ENCODE results near the gene RAPGEF3. TPM values are rescaled to one million over a fixed set of nuclear protein-coding genes. Genes with fewer than 3 reads are reported as not detected.
A peak's percentile ranks its signal among the peaks of the same experiment; 100 is the strongest.

RAPGEF3 gene
- total and polyA plus RNA-seq, 3 donors from 2014 or later, result 13.9 to 30.2 (median 24.6) TPM

DNA sequence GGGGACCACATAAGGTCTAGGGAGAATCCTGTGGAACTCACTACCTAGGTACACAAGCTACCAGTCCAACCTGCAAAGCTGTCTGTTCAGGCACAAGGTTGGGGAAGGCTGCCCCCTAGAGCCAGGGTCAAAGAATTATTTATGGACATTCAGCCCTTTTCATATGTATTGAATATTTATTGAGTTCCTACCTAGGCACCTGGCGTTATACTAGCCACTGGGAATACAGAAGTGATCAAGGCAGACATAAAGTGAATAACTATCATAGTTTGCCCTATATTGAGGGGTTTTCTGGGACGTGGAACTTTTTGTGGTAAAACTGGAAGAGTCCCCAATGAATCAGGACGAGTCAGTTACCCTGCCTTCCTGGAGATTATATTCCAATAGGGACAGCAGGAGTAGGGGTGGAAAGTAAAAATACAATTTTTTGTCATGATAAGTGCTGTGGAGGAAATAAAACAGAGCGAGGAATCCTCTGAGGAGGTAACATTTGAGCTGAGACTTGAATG lies 8.6 kb upstream of the RAPGEF3 start:
- Histone ChIP-seq H3K27ac (no peak overlapping the region), H3K27me3 (no peaks in the 10 kb centered on the region), H3K4me1 (peaks cover 15% of the 10 kb centered on the region), H3K36me3 (ENCODE audit: low read depth, missing control alignments) (no peaks in the 10 kb centered on the region), H3K9me3 (no peaks in the 10 kb centered on the region), H3K4me3 (no peak overlapping the region)
- WGBS, 2 donors, result 78 to 80% methylated on average over 4 of the region's 4 CpGs
- intact Hi-C loops (cut with DNase I; ENCODE audit: low total_unique reads), result no loop called here
- no peak for DNase-seq
- no peak for TF ChIP-seq POLR2A (IDR thresholded peaks at IDR 0.05)
- TF ChIP-seq, protein P1, sequence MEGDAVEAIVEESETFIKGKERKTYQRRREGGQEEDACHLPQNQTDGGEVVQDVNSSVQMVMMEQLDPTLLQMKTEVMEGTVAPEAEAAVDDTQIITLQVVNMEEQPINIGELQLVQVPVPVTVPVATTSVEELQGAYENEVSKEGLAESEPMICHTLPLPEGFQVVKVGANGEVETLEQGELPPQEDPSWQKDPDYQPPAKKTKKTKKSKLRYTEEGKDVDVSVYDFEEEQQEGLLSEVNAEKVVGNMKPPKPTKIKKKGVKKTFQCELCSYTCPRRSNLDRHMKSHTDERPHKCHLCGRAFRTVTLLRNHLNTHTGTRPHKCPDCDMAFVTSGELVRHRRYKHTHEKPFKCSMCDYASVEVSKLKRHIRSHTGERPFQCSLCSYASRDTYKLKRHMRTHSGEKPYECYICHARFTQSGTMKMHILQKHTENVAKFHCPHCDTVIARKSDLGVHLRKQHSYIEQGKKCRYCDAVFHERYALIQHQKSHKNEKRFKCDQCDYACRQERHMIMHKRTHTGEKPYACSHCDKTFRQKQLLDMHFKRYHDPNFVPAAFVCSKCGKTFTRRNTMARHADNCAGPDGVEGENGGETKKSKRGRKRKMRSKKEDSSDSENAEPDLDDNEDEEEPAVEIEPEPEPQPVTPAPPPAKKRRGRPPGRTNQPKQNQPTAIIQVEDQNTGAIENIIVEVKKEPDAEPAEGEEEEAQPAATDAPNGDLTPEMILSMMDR (IDR thresholded peaks at IDR 0.05), result peak in 2 of 3 experiments; percentile 50 to 51

DNA sequence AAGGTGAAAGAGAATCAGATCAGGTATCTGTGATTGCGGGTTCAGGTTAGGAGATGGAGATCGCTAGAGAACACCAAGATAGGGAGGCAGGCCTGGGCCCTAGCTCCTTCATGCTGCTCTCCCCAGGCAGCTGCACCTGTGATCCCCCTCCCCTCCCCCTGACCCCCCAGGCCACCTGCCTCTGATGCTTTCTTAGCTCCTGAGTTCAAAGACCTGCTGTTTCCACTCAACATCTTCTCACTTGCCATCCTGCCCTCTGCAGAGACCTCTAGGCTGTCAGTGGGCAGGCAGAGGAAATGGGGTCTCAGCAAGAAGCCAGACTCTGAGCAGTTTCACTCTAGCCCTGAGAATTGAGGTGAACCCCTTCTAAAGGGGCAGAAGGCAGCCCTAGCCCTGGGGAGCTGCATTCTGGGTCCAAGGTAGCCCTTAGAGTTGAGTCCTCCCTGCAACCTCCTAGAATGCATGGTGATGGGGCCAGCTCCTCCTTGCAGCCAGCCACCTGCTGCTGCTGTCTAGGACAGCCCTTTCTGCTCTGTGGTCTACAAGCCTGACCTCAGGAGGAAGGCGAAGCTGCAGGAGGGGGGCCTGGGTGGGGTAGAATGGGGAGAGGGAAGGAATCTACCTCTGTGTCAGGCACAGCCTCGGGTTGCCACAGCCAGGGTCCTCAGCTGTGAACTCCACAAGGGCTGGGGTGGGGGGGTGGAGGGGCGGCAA lies 8.0 kb upstream of the RAPGEF3 start:
- Histone ChIP-seq H3K4me3 (no peak overlapping the region), H3K27ac (no peak overlapping the region), H3K4me1 (peaks cover 15% of the 10 kb centered on the region), H3K27me3 (no peaks in the 10 kb centered on the region), H3K9me3 (no peaks in the 10 kb centered on the region), H3K36me3 (ENCODE audit: low read depth, missing control alignments) (no peaks in the 10 kb centered on the region)
- intact Hi-C loops (cut with DNase I; ENCODE audit: low total_unique reads), result no loop called here
- TF ChIP-seq POLR2A (IDR thresholded peaks at IDR 0.05), result no peak
- DNase-seq, result no peak
- WGBS, 2 donors, result 60 to 80% methylated on average over 5 of the region's 5 CpGs

DNA sequence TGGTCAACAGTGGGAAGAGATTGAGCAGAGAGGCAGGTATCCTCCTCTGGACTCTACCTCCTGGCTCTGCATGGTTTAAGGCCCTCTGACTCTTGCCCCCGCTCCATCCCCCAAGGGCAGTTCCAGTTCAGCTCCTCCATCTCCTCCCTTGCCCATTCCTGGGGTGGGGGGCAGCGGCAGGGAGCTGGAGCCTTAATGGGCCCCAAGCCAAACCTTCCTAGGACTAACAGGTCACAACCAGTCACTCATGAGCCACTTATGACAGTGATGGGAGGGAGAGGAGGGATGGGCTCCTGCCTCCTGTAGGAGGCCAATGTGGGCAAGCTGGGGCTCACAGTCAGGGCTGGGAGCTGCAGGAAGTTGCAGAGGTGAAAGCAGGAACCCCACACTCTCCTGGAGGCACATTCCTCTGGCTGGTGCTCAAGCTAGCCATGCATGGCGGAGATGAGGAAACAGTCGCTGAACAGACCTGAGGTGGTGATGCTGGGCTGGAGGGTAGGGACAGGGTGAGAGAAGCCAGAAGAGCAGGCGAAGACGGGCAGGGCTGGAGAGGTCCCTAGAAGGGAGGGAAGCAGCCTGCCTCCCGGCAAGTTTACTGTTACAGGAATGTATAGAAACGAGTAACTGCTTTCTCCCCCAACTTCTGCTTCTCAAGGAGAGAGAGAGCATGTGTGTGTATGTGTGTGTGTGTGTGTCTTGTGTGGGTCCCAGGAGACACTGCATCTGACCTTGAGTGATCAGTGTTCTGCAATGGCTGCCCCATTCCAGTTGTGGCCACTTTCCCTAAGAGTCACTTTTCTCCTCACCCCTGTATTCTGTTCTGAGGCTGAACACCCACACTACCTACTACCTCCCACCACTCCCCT lies 5.0 kb upstream of the RAPGEF3 start:
- no peak for DNase-seq
- TF ChIP-seq, protein P1 (IDR thresholded peaks at IDR 0.05), result no peak
- no peak for TF ChIP-seq POLR2A (IDR thresholded peaks at IDR 0.05)
- Histone ChIP-seq H3K27me3 (no peaks in the 10 kb centered on the region), H3K9me3 (no peaks in the 10 kb centered on the region), H3K27ac (no peak overlapping the region), H3K36me3 (ENCODE audit: low read depth, missing control alignments) (no peaks in the 10 kb centered on the region), H3K4me1 (peaks cover 20% of the 10 kb centered on the region), H3K4me3 (no peak overlapping the region)
- intact Hi-C loops (cut with DNase I; ENCODE audit: low total_unique reads), result no loop called here
- 74 to 83% methylated on average over 6 to 8 of the region's 8 CpGs for WGBS, 2 donors

DNA sequence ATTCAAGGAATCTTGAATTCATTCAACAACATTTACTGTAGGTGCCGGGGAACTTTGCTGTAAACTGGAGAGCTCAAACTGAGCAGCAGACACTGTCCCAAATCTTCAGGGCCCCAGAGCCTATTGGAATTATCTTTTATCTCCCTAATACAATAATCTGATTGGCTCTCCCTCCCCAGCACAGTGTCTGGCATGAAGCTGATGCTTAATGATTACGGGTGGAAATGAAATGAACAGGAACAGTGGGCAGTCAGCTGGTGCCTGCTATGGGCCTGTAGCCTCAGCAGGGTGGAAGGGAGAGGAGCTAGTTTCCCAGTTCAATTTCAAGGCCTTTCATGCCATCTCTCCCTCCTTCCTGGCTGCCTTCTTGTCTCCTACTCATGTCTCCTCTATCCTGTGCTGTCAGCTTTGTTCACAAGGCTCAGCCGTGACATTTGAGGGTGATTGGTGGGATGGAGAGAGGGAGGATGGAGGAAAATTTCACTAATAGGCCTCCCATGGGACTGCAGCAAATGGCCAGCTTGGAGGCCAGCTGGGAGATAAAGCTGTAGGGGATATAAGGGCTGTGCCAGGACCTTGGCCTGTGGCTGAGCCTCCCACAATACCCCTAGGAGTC lies 4.3 kb upstream of the RAPGEF3 start:
- Histone ChIP-seq H3K27ac (no peak overlapping the region), H3K36me3 (ENCODE audit: low read depth, missing control alignments) (no peaks in the 10 kb centered on the region), H3K4me1 (peaks cover 26% of the 10 kb centered on the region), H3K27me3 (no peaks in the 10 kb centered on the region), H3K9me3 (no peaks in the 10 kb centered on the region), H3K4me3 (no peak overlapping the region)
- WGBS, 2 donors, result 54 to 69% methylated on average over 3 of the region's 3 CpGs
- DNase-seq, result no peak
- intact Hi-C loops (cut with DNase I; ENCODE audit: low total_unique reads), result no loop called here
- TF ChIP-seq POLR2A (IDR thresholded peaks at IDR 0.05), result no peak
- TF ChIP-seq, protein P1 (IDR thresholded peaks at IDR 0.05), result no peak

DNA sequence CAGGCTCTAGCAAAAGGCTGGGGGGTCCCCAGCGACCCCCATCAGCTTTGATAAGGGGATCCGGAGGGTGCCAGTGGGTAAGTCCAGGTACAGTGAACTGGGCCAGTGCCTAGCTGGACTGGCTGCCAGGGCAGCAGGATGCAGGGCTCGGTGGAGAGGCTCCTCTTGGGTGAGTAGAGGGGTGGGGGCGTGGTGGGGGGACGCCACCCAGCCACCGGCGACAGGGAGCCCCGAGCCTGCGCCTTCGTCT lies 171 bp downstream of the RAPGEF3 start:
- WGBS, 2 donors, result 3 to 7% methylated on average over 2 to 10 of the region's 10 CpGs
- no peak for DNase-seq
- no peaks in the 10 kb centered on the region for H3K36me3 ChIP-seq (ENCODE audit: low read depth, missing control alignments)
- no peaks in the 10 kb centered on the region for H3K9me3 ChIP-seq
- H3K4me1 ChIP-seq, result peaks cover 44% of the 10 kb centered on the region
- TF ChIP-seq, protein P1 (IDR thresholded peaks at IDR 0.05), result no peak
- no peak for TF ChIP-seq POLR2A (IDR thresholded peaks at IDR 0.05)
- peak overlapping the region; percentile 53 to 71 for H3K27ac ChIP-seq
- intact Hi-C loops (cut with DNase I; ENCODE audit: low total_unique reads), result no loop called here
- no peaks in the 10 kb centered on the region for H3K27me3 ChIP-seq
- peak overlapping the region; percentile 56 to 70 for H3K4me3 ChIP-seq
